ENCODE measurements around the gene ATP2A1.

DNA sequence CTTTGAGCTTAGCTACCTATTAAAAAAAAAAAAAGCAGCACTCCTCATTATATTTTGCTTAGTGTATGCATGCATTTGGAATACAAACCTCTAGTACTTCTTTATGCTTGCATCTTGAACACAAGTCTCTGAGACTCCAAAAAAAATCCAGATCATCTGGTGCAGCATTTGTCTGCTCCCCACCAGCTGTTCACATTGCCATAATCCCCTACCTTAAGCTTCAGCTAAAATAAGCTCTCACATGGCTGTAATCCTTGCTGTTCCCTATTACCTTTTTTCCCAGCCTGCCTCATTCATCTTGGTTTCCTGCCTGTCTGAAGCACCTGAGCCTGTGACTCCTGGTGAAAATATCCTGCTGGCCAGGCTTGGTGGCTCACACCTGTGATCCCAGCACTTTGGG is 65.0 kb downstream of the ATP2A1 start:
- TF ChIP-seq, protein P1, sequence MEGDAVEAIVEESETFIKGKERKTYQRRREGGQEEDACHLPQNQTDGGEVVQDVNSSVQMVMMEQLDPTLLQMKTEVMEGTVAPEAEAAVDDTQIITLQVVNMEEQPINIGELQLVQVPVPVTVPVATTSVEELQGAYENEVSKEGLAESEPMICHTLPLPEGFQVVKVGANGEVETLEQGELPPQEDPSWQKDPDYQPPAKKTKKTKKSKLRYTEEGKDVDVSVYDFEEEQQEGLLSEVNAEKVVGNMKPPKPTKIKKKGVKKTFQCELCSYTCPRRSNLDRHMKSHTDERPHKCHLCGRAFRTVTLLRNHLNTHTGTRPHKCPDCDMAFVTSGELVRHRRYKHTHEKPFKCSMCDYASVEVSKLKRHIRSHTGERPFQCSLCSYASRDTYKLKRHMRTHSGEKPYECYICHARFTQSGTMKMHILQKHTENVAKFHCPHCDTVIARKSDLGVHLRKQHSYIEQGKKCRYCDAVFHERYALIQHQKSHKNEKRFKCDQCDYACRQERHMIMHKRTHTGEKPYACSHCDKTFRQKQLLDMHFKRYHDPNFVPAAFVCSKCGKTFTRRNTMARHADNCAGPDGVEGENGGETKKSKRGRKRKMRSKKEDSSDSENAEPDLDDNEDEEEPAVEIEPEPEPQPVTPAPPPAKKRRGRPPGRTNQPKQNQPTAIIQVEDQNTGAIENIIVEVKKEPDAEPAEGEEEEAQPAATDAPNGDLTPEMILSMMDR (optimal IDR thresholded peaks at IDR 0.05 in 1 of 3, IDR thresholded peaks at IDR 0.05 in 1 of 3, conservative IDR thresholded peaks at IDR 0.05 in 1 of 3; ENCODE audit: extremely low read depth in 1 of 3, insufficient read depth in 2 of 3, low read length in 3 of 3) = no peak
- TF ChIP-seq EZH2 (IDR thresholded peaks at IDR 0.05; ENCODE audit: low read length) = no peak
